HCT116 (cell line): ENCODE data around the gene PRKRIP1. TPM values are rescaled to one million over a fixed set of nuclear protein-coding genes. Genes with fewer than 3 reads are reported as not detected.
A peak's percentile ranks its signal among the peaks of the same experiment; 100 is the strongest.

Source experiments
- microRNA-seq: library from miRNA; unstranded; fragments of <30 nt; microRNA quantifications from one replicate; pipeline ENCODE4, GENCODE V29; 2016; ENCODE audit warnings: borderline number of aligned reads
- total RNA-seq: library from RNA; stranded (reverse); gene quantifications from one replicate; pipeline ENCODE4 v1.2.1, GENCODE V29; 2021; ENCODE audit not compliant: unreplicated experiment

PRKRIP1 gene
- total RNA-seq, 1 experiment from 2014 or later = 23.0 TPM

Small RNAs within 50 kb of the gene (microRNA-seq; reads per million reads assigned to microRNA genes)
- 4.8 reads per million, percentile 9 among the genes with 10 or more reads in this experiment for gene MIR4467
- 4.4 reads per million, percentile 6 among the genes with 10 or more reads in this experiment for gene MIR5090
- gene MIR548O = not detected

Other genes starting within 250 kb of the PRKRIP1 start
- 11.8 TPM for gene SH2B2, start 109.5 kb upstream of the PRKRIP1 start, total RNA-seq
- not detected for gene SPDYE6, start 39.9 kb upstream of the PRKRIP1 start, total RNA-seq
- gene ORAI2, start 37.2 kb downstream of the PRKRIP1 start, total RNA-seq = 13.2 TPM
- gene ALKBH4, start 68.5 kb downstream of the PRKRIP1 start, total RNA-seq = 14.9 TPM
- gene LRWD1, start 68.6 kb downstream of the PRKRIP1 start, total RNA-seq = 39.5 TPM
- 54.9 TPM for gene POLR2J, start 82.6 kb downstream of the PRKRIP1 start, total RNA-seq
- 6.0 TPM for gene RASA4B, start 121.4 kb downstream of the PRKRIP1 start, total RNA-seq
- gene UPK3BL2, start 147.3 kb downstream of the PRKRIP1 start, total RNA-seq = 7.0 TPM
- gene SPDYE2, start 154.9 kb downstream of the PRKRIP1 start, total RNA-seq = not detected
- gene POLR2J3, start 176.2 kb downstream of the PRKRIP1 start, total RNA-seq = 14.0 TPM
- 18.3 TPM for gene RASA4, start 220.4 kb downstream of the PRKRIP1 start, total RNA-seq
- gene UPK3BL1, start 246.4 kb downstream of the PRKRIP1 start, total RNA-seq = 7.1 TPM